HG02884 (cell line): Measurements from ENCODE around the gene MAP3K9.

ENCODE experiments used
- ATAC-seq: cut with Tn5 transposase; IDR thresholded peaks from one replicate; pipeline ENCODE4 v1.9.1; 2021; ENCODE audit warnings: mild to moderate bottlenecking, moderate library complexity; ENCODE audit not compliant: unreplicated experiment

MAP3K9 gene

GRCh38 chr14:70821584-70822529, 12.5 kb upstream of the MAP3K9 start:
- ATAC-seq = no peak

DNA sequence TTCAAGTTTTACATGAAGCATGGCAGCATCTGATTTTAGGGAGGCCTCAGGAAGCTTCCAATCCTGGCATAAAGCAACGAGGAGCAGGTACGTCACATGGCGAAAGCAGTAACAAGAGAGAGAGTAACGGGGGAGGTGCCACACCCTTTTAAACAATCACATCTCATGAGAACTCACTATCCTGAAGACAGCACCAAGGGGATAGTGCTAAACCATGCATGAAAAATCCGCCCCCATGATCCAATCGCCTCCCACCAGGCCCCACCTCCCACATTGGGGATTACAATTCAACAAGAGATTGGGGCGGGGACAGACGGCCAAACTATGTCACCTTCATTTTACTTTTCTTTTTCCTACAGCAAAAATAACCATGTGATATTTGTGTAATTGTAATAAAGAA, 7.2 kb upstream of the MAP3K9 start:
- ATAC-seq = no peak

DNA sequence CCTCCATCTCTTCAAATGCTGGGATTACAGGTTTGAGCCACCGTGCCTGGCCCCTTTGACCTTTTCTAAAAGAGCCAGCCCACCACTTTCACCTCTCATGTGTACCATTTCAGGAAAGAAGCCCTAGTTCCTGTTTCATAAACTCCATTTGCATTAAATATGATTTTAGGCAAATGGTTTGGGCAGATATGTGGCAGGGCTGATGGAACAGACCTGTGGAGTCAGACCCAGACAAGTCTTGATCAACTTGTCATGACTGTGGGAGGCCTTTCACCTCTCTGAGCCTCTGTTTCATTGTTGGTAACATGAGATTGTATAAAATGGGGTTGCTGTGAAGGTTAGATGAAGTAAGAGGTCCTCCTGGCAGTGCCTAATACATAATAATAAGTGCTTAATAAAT, 5.2 kb upstream of the MAP3K9 start:
- no peak for ATAC-seq

DNA sequence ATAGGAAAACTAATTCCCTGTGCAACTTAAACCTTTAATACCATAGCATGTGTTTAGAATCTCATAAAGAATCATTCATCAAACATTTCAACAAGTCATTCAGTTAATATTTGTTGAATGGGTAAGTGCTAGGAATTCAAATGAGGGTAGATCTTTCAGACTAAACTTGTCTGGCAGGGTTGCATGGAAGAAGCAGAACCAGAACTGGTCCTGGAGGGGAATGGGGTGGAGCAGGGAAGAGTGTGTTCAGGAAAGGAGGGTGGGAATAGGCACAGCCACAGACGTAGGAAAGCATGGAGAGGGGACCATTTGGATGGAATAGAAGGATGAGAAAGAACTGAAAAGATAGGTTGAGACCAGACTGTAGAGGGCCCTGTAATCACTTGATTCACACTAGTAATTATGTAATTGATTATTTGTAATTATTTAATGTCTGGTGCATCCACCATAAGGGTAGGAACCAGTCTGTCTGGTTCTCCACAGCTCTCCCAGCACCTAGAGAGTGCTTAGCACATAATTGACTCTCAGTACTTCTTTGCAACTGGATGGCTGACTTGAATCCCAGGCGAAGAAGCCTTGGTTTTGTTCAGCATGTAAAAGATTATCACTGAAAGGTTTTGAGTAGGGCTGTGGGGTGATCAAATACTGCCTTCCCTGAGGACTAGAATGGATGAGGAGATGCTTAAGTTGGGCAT, 3.0 kb upstream of the MAP3K9 start:
- no peak for ATAC-seq

DNA sequence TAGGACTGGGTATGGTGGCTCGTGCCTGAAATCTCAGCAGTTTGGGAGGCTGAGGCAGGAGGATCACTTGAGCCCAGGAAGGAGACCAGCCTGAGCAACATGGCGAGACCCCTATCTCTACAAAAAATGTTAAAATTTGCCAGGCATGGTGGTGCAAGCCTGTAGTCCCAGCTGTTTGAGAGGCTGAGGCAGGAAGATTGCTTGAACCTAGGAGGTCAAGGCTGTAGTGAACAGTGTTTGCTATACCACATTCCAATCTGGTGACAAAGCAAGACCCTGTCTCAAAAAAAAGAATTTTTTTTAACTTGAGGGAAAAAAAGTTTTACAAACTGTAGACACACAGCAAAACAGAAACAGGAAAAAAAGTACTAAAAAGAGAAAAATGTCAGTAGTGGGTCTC, 2.3 kb upstream of the MAP3K9 start:
- no peak for ATAC-seq

DNA sequence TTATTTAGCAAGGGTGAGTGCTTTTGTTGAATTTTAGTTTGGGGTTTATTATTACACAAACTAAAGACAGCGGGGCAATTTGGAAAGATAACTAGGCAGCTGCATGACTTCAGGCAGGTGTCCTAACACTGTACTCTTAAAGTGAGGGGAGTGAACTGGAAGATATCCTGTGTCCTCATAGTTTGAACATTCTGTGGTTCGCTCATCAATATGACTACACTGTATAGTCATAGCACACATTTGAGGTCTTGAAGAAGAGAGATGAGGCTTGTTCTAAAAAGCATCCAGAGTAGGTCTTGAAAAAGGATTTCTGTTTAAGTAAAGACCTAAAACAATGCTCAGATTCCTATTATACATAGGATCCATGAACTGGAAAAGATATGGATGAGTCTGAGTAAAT, 1.7 kb upstream of the MAP3K9 start:
- no peak for ATAC-seq

GRCh38 chr14:70810621-70811020, 1.3 kb upstream of the MAP3K9 start:
- ATAC-seq = no peak

DNA sequence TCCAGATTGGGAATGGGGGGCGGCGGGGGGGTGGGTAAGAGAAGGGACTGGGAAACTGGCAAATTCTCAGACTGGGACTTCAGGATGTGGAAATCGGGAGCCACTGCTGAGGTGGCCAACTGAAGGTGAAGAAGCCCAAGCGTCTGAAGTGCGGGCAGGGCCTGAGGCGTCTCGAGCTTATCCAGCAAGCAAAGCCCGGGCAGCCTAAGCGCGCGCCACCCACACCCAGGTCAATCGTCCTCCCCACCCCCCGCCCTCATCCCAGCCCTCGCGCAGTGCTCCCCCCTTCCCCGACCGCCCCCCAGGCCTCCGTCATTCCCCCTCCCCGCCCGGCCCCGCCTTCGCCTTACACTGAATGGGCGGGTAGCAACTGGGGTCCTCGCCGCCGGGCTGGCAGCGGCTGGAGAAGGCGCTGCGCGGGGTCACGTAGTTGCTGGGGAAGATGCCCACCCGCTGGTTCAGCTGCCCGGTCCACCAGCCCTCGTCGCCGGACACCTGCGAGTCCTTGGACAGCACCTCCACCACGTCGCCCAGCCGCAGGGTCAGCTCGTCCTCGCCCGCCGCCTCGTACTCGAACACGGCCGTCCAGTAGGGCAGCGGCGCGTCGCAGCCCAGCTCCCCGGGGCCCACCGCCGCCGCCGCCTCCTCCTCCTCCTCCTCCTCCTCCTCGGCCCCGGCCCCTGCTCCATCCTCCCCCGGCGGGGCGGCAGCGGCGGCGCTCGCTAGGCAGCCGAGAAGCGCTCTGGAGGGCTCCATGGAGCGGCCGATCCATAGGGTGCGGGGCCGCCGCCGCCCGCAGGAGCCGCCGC, 693 bp downstream of the MAP3K9 start:
- peak; percentile 3 for ATAC-seq

DNA sequence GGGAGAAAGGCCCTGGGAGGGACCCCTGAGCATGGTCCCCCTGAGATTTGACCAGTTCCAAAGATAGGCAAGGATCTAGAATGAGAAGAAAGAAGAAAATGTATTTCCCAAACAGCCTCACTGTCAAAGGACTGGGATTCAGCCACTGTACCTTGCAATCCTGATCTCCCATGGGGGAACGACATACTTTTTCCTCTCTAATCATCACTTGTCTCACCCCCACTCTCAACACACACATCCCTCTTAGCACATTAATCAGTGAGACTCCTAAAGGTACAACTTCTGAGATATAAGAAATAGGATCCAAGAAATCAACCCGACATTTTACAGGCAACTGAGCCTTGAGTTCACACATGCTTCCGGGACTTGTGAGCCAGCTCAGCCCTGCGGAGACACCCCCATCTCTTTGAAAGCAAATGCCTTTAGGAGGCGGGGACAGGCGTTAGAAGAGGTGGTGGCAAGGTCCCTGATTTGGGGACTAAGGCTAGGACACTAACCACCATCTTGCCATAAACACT, 1.4 kb downstream of the MAP3K9 start:
- no peak for ATAC-seq

- ATAC-seq = no peak
Measured at GRCh38 chr14:70804556-70805162, 4.7 kb downstream of the MAP3K9 start.

GRCh38 chr14:70803321-70804310, 5.7 kb downstream of the MAP3K9 start:
- ATAC-seq = peak; percentile 87

DNA sequence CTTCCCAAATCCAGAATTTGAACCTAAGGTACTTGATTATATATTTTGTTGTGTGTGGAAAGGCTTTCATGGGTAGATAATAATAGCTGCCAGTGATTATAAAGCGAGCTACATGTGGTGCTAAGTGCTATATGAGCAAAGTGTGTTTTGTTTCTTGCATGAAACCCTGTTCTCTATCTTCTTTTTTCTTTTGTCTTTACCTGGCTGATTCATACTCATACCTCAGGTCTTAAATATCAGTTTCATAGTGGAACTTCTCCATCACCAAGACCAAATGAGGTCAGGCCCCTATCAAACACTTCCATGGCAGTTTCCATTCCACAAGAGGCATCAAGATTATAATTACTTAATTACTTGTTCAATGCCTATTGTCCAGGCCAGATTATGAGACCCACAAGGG, 6.9 kb downstream of the MAP3K9 start:
- ATAC-seq = no peak

DNA sequence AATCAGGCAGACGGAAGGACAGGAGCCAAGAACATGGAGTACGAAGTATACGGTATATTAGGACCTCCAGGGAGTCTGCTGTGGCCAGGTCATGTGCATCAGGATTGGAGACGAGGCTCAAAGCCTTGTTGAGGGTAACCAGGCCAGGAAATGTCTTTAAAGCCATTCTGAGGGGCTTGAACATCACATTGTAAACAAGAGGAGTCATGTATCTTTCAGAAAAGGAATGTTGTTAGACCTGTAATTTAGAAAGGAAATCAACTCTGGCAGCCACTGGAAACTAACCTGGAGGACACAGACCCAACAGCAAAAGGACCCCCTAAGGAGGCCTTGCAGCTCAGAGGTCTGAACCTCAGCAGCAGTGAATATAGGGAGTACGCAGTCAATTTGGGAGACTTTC, 7.5 kb downstream of the MAP3K9 start:
- no peak for ATAC-seq

- ATAC-seq = no peak
Measured at GRCh38 chr14:70796551-70796950, 12.8 kb downstream of the MAP3K9 start.

- no peak for ATAC-seq
Measured at GRCh38 chr14:70794294-70794693, 15.0 kb downstream of the MAP3K9 start.

DNA sequence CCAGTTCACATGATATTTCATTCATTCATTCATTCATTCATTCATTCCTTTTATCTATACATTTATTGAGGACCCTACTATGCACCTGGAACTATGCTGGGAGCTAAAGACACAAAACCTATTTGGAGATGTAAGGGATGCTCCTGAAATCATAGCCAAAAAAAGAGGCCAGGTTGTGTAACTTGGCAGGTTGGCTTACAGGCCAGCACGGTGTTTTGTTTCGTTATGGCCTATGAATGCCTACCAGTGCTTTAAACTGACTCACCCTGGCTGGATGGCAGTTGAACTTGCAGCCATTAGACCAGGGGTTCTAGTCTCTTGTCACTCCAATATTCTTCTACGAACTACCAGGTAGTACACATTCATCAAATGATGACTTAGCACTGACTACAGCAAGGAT, 15.7 kb downstream of the MAP3K9 start:
- ATAC-seq = no peak

- no peak for ATAC-seq
Measured at GRCh38 chr14:70792939-70793338, 16.4 kb downstream of the MAP3K9 start.

DNA sequence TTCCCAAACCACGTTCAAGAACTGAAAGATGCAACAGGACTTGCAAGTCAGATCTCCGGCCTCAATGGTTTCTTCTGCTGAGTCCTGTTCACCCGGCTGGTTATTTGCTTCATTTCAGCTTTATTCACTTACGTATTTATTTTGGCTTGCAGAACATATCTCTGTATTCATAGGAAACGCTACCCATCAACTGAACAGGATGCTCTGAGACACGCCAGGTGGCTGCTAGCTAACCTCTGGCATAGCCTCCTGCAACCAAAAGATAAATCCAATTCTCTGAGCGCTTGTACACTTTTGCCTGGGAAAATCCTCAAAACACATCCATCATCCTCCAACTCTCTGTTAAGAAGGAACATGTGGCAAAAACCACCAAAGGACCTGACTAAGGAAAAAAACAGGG, 17.3 kb downstream of the MAP3K9 start:
- ATAC-seq = no peak

GRCh38 chr14:70789961-70790360, 19.4 kb downstream of the MAP3K9 start:
- ATAC-seq = no peak

DNA sequence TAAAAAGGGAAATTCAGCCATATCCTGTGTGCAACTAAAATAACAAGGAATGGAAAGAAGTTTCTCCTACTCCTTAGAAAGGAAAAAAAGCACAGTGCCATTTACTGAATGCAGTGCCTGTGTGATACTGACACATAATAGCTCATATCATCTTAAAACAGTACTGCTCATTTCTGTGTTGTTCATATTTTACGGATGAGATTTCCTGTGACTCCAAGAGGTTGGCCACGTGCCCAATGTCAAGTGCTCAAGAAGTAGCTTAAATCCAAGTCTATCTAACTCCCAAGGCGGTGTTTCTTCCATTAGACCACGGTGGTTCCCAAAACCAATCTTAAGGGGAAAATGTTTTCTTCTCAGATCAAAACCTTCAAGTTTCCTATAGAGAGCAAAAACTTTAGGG, 20.0 kb downstream of the MAP3K9 start:
- ATAC-seq = no peak
